Measurements from ENCODE around the gene IDI1.

DNA sequence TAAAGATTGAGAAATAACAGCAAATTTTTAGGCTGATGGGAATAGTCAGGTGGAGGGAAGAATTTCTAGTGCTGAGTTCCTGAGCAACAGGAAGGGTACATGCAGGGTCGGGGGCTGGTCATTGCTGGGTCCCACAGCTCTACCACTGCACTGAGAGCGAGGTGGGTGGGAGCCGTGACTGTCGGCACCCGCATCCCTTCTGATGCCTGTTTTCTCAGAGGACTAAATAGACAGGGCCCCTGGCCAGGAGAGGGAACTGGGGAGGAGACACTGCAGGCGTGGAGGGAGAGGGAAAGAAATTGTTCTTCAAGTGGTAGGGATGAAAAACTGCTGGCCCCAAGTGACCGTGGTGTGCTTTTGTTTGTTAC, 53.4 kb downstream of the IDI1 start:
- TF ChIP-seq, protein P1, sequence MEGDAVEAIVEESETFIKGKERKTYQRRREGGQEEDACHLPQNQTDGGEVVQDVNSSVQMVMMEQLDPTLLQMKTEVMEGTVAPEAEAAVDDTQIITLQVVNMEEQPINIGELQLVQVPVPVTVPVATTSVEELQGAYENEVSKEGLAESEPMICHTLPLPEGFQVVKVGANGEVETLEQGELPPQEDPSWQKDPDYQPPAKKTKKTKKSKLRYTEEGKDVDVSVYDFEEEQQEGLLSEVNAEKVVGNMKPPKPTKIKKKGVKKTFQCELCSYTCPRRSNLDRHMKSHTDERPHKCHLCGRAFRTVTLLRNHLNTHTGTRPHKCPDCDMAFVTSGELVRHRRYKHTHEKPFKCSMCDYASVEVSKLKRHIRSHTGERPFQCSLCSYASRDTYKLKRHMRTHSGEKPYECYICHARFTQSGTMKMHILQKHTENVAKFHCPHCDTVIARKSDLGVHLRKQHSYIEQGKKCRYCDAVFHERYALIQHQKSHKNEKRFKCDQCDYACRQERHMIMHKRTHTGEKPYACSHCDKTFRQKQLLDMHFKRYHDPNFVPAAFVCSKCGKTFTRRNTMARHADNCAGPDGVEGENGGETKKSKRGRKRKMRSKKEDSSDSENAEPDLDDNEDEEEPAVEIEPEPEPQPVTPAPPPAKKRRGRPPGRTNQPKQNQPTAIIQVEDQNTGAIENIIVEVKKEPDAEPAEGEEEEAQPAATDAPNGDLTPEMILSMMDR (conservative IDR thresholded peaks at IDR 0.05; ENCODE audit: low read length): no peak
- no peak for TF ChIP-seq EZH2phosphoT487 (IDR thresholded peaks at IDR 0.05; ENCODE audit: borderline replicate concordance)

Measured in Loucy (cell line).